K562 (cell line): ENCODE data around the gene MAPKAPK2. TPM values are rescaled to one million over a fixed set of nuclear protein-coding genes. Genes with fewer than 3 reads are reported as not detected.

Experiments
- CCNT2 ChIP-seq: IDR thresholded peaks from 2 replicates; pipeline ENCODE4 v1.6.1; 2011; ENCODE audit warnings: borderline replicate concordance, low read depth, mild to moderate bottlenecking, moderate library complexity, mixed read lengths, low read length; ENCODE audit not compliant: insufficient read length; ENCODE audit errors: extremely low read depth
- CREM ChIP-seq: IDR thresholded peaks from 2 replicates; pipeline ENCODE4 v1.6.1; 2014; ENCODE audit warnings: antibody characterized with exemption, low read depth
- EWSR1 ChIP-seq: fragments of 450-650 bp; IDR thresholded peaks from 2 replicates; pipeline ENCODE4 v1.6.1; 2018; ENCODE audit warnings: borderline replicate concordance, mild to moderate bottlenecking, low read depth, moderate library complexity; ENCODE audit not compliant: partially characterized antibody
- HDGF ChIP-seq: fragments of 450-650 bp; IDR thresholded peaks from 2 replicates; pipeline ENCODE4 v1.6.1; 2016
- HNRNPK ChIP-seq: fragments of 200-400 bp; formaldehyde crosslinking; IDR thresholded peaks from one replicate; pipeline ENCODE4 v1.6.1; 2018; ENCODE audit warnings: mild to moderate bottlenecking, low read depth, low read length; ENCODE audit not compliant: poor library complexity, severe bottlenecking
- KDM1A ChIP-seq, 2 experiments: fragments of 450-650 bp; IDR thresholded peaks; 2 replicates each; pipeline ENCODE4 v1.6.1; 2016; ENCODE audit warnings: mild to moderate bottlenecking in 2 of 2
- KDM4B ChIP-seq, 2 experiments: fragments of 450-650 bp in 1 of 2; sonication (generic) in 1 of 2; IDR thresholded peaks; 2 replicates each; pipeline ENCODE4 v1.6.1; 2016 to 2017; ENCODE audit warnings: borderline replicate concordance in 2 of 2, antibody characterized with exemption in 1 of 2, low read depth in 1 of 2, mild to moderate bottlenecking in 1 of 2
- LEF1 ChIP-seq: fragments of 450-650 bp; IDR thresholded peaks from 2 replicates; pipeline ENCODE4 v1.6.1; 2016; ENCODE audit warnings: mild to moderate bottlenecking
- NFE2 ChIP-seq: IDR thresholded peaks from 2 replicates; pipeline ENCODE4 v1.6.1; 2014; ENCODE audit warnings: antibody characterized with exemption, low read depth
- RCOR1 ChIP-seq, 2 experiments: IDR thresholded peaks; 2 replicates each; pipeline ENCODE4 v1.6.1; 2012; ENCODE audit warnings: low read depth in 2 of 2, low read length in 2 of 2, borderline replicate concordance in 1 of 2, improper control_type of control experiment in 1 of 2
- RFX5 ChIP-seq: IDR thresholded peaks from 2 replicates; pipeline ENCODE4 v1.6.1; 2011; ENCODE audit warnings: low read depth, mild to moderate bottlenecking, improper control_type of control experiment, low read length
- SMARCC2 ChIP-seq: fragments of 450-650 bp; IDR thresholded peaks from 2 replicates; pipeline ENCODE4 v1.6.1; 2017; ENCODE audit warnings: antibody characterized with exemption, moderate library complexity, mild to moderate bottlenecking, low read depth
- SRSF9 ChIP-seq: fragments of 200-400 bp; formaldehyde crosslinking; IDR thresholded peaks from 2 replicates; pipeline ENCODE4 v1.6.1; 2017; ENCODE audit warnings: low read depth, low read length, borderline replicate concordance
- TCF3 ChIP-seq: sonication (generic); formaldehyde crosslinking; IDR thresholded peaks from 2 replicates; pipeline ENCODE4 v1.4.0; 2020; ENCODE audit warnings: mild to moderate bottlenecking, missing genetic modification reagents
- YY1 ChIP-seq, 3 experiments: IDR thresholded peaks; 2 replicates each; pipeline ENCODE4 v1.6.1; 2011; ENCODE audit warnings: low read length in 2 of 3, mild to moderate bottlenecking in 2 of 3, moderate library complexity in 2 of 3, borderline replicate concordance in 1 of 3, control low read depth in 1 of 3, low read depth in 1 of 3; ENCODE audit not compliant: insufficient read depth in 3 of 3, insufficient replicate concordance in 2 of 3, control insufficient read depth in 1 of 3, insufficient read length in 1 of 3; ENCODE audit errors: extremely low read depth in 1 of 3
- ZNF274 ChIP-seq: IDR thresholded peaks from 2 replicates; pipeline ENCODE4 v1.6.1; 2011; ENCODE audit warnings: low read depth, mild to moderate bottlenecking, low read length, moderate library complexity, borderline replicate concordance
- ZNF41 ChIP-seq: fragments of 250-450 bp; sonication (Bioruptor Pico); conservative IDR thresholded peaks from 2 replicates; pipeline ENCODE4 v1.4.0; 2020; ENCODE audit warnings: mild to moderate bottlenecking
- ZNF644 ChIP-seq: fragments of 200-800 bp; sonication (Bioruptor generic); IDR thresholded peaks from 2 replicates; pipeline ENCODE4 v1.6.1; 2016; ENCODE audit warnings: low read depth, missing genetic modification characterization, missing compliant biosample characterization
- ZNF77 ChIP-seq: fragments of 250-450 bp; sonication (Bioruptor Pico); IDR thresholded peaks from 2 replicates; pipeline ENCODE4 v1.5.0; 2020
- ZNF830 ChIP-seq: fragments of 250-450 bp; sonication (Bioruptor Pico); IDR thresholded peaks from 2 replicates; pipeline ENCODE4 v1.5.0; 2021; ENCODE audit warnings: mild to moderate bottlenecking
- ZZZ3 ChIP-seq: fragments of 450-650 bp; IDR thresholded peaks from 2 replicates; pipeline ENCODE4 v1.6.1; 2016; ENCODE audit warnings: antibody characterized with exemption, mild to moderate bottlenecking, moderate library complexity
- polyA plus RNA-seq, 8 experiments: library from polyadenylated mRNA; depleted of rRNA in 4 of 8; stranded (reverse) in 5 of 8; unstranded in 3 of 8; fragments of >200 nt; fragmentation: Nextera tagmentation in 2 of 8; fragmentation: Illumina TruSeq in 1 of 8; extraction: Ambion mirVana in 2 of 8; extraction: Trizol in 1 of 8; gene quantifications; 2 replicates each; pipeline versions ENCODE4 v1.2.1 to v1.2.3, GENCODE V29; 2011 to 2014; ENCODE audit warnings: inconsistent platforms in 1 of 8, missing spikeins in 1 of 8
- total RNA-seq, 7 experiments: library from RNA; depleted of rRNA in 6 of 7; stranded (reverse); fragments of >200 nt in 6 of 7; fragmentation: Illumina TruSeq in 2 of 7; extraction: Trizol in 2 of 7; gene quantifications; 2 replicates each; pipeline versions ENCODE4 v1.2.1 to v1.2.3, GENCODE V29; 2011 to 2021; ENCODE audit warnings: low replicate concordance in 1 of 7
- TF ChIP-seq, protein P1 (sequence below): conservative IDR thresholded peaks from 2 replicates; pipeline ENCODE4 v1.6.1; 2011; ENCODE audit warnings: low read depth, mild to moderate bottlenecking, low read length; ENCODE audit not compliant: control insufficient read depth
- TF ChIP-seq, protein P2 (sequence below): fragments of 250-450 bp; sonication (Bioruptor Pico); IDR thresholded peaks from 2 replicates; pipeline ENCODE4 v1.8.0; 2022; ENCODE audit warnings: moderate library complexity, mild to moderate bottlenecking, inconsistent platforms
- TF ChIP-seq, protein P3 (sequence below): fragments of 450-650 bp; IDR thresholded peaks from 2 replicates; pipeline ENCODE4 v1.6.1; 2016
- TF ChIP-seq, protein P4 (sequence below): fragments of 250-450 bp; sonication (Bioruptor Pico); IDR thresholded peaks from 2 replicates; pipeline ENCODE4 v1.8.0; 2022; ENCODE audit warnings: moderate library complexity, mild to moderate bottlenecking, inconsistent platforms

The MAPKAPK2 gene
- total and polyA plus RNA-seq, 9 of the 15 experiments (the other 6 are each of a cell fraction or from before 2014, with no cell fraction given), result 0.63 to 94.2 (median 52.1) TPM

DNA sequence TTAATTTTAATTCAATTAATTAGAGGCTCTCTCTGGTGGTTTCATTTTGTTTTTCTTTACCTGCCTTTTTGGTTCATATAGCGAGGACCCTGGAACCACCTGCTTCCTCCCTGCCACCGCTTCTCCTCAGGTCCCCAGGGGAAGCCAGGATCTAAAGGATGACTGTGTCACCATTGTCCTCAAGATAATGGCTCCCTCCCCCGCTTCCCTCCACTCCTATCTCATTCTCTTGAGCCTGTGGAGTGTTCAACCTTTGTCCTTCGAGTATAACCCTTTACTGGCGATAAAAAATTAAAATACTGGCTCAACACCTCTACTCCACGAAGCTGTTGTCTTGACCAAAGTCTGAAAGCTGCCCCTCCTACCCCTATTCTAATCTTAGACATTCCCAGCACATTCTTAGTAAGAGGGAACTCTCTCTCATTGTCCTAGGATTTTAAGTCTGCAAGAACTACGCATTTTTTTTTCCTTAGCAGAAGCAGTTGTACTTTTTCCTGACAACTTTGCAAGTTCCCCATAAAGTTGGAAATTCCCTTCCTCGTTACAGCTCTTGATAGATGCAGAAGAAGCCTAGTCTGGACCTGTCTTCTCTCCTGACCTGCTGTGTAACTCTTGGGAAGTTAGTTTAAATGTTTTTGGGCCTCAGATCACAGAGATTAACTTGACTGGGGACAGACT lies 12.6 kb upstream of the MAPKAPK2 start (continued):
- TF ChIP-seq YY1 (IDR thresholded peaks at IDR 0.05; ENCODE audit: borderline replicate concordance in 1 of 3, control insufficient read depth in 1 of 3, extremely low read depth in 1 of 3, insufficient read depth in 3 of 3, insufficient read length in 1 of 3, insufficient replicate concordance in 2 of 3, low read depth in 1 of 3, low read length in 2 of 3) (peak in 1 of 3 experiments; percentile 71), ZNF644 (no peak), SMARCC2 (peak; percentile 78; the same call in 1 of the 2 replicates), TCF3 (CRISPR knock-in tag) (peak; percentile 84), ZZZ3 (no peak), HDGF (no peak), ZNF830 (no peak), ZNF77 (CRISPR knock-in tag) (no peak; the same call in 1 of the 2 replicates), KDM1A (IDR thresholded peaks at IDR 0.05) (peak; percentile 86 to 89), RFX5 (no peak), SRSF9 (no peak), HNRNPK (no peak), CCNT2 (no peak), ZNF274 (no peak), EWSR1 (no peak), NFE2 (peak; percentile 66), CREM (peak; percentile 75), ZNF41 (CRISPR knock-in tag) (no peak), RCOR1 (IDR thresholded peaks at IDR 0.05; ENCODE audit: borderline replicate concordance in 1 of 2, low read depth in 2 of 2, low read length in 2 of 2) (peak in 1 of 2 experiments; percentile 94; a peak in 3 of 4 replicates), LEF1 (peak; percentile 71), KDM4B (IDR thresholded peaks at IDR 0.05; ENCODE audit: borderline replicate concordance in 2 of 2, low read depth in 1 of 2) (no peak)
- TF ChIP-seq, protein P1, sequence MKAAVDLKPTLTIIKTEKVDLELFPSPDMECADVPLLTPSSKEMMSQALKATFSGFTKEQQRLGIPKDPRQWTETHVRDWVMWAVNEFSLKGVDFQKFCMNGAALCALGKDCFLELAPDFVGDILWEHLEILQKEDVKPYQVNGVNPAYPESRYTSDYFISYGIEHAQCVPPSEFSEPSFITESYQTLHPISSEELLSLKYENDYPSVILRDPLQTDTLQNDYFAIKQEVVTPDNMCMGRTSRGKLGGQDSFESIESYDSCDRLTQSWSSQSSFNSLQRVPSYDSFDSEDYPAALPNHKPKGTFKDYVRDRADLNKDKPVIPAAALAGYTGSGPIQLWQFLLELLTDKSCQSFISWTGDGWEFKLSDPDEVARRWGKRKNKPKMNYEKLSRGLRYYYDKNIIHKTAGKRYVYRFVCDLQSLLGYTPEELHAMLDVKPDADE, result no peak
- TF ChIP-seq, protein P2, sequence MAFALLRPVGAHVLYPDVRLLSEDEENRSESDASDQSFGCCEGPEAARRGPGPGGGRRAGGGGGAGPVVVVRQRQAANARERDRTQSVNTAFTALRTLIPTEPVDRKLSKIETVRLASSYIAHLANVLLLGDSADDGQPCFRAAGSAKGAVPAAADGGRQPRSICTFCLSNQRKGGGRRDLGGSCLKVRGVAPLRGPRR (CRISPR knock-in tag), result no peak
- TF ChIP-seq, protein P3, sequence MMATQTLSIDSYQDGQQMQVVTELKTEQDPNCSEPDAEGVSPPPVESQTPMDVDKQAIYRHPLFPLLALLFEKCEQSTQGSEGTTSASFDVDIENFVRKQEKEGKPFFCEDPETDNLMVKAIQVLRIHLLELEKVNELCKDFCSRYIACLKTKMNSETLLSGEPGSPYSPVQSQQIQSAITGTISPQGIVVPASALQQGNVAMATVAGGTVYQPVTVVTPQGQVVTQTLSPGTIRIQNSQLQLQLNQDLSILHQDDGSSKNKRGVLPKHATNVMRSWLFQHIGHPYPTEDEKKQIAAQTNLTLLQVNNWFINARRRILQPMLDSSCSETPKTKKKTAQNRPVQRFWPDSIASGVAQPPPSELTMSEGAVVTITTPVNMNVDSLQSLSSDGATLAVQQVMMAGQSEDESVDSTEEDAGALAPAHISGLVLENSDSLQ, result no peak
- TF ChIP-seq, protein P4, sequence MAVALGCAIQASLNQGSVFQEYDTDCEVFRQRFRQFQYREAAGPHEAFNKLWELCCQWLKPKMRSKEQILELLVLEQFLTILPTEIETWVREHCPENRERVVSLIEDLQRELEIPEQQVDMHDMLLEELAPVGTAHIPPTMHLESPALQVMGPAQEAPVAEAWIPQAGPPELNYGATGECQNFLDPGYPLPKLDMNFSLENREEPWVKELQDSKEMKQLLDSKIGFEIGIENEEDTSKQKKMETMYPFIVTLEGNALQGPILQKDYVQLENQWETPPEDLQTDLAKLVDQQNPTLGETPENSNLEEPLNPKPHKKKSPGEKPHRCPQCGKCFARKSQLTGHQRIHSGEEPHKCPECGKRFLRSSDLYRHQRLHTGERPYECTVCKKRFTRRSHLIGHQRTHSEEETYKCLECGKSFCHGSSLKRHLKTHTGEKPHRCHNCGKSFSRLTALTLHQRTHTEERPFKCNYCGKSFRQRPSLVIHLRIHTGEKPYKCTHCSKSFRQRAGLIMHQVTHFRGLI, result no peak
